ACHN (cell line): ENCODE data around the gene SCNN1A.

Experiments used
- DNase-seq: peaks from one replicate; pipeline ENCODE4 v3.0.0-alpha.2; 2015
- in situ Hi-C: cut with HindIII; loops from 2 replicates; pipeline ENCODE4 v1.10.0; 2017; ENCODE audit warnings: low sequenced_read_pairs, low pct_ligation_motif_present, low pct_unique_long_range_greater_than_20kb

Gene SCNN1A

DNA sequence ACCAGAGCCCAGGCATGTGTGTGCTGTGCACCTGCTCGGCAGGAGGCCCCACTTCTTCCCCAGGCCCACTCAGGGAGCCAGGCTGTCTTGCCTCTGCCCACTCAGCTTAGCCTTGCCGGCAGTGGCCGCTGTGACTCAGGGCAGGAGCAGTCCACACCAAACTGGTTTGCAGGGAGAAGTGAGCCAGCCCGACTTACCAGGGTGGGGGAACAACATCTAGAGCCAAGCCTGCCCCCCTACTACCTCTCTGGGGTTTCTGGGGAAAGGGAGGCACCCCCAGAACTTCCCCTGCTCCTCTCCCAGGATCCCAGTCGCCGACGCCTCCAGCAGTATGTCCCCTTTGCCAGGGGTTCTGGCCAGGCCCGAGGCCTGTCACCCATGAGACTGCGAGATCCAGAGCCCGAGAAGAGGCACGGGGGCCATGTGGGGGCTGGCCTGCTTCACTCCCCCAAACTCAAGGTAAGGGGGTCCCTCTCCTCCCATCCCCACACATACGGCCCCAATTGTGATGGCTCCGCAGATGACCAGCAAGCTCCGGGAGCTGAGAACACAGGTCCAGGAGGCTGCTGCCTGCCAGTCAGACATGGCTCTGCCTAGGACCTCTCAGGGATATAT lies 61.9 kb downstream of the SCNN1A start:
- in situ Hi-C loops: no loop called here
- DNase-seq: no peak

DNA sequence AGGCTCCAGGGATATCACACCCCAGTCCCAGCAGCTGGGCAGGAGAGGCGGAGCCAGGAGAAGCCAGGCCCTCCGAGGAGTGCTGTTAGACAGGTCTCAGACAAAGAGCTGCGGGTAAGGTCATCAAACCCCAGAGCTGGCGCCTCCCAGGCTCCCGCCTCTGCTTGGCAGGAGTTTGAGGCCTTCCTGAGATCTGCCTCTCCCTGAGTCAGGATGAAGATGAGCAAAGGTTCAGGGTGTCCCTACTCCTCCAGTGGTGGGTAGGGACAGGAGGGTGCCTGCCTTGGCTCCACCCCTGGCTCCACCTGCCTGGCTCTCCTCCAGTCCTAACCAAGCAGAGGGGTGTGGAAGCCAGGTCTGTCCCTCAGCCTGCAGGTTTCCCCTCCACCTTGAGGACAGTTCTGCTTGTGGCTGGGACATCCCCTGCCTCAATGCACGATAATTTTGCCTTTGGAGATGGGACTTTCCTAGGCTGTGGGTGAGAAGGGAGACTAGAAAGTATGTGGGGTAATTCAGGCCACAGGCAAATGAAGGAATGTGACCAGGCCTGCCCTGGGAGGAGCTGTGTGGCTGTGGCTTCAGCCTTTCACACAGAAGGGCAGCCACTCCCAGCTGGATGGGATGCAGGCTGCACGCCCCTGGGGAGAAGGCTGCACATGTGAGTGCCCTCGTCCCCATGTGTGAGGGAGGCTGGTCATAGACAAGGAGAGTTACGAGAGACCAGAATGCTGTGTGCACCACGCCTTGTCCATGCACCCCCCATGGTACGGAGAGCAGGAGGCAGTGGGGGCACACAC lies 62.6 kb downstream of the SCNN1A start:
- in situ Hi-C loops: no loop called here
- no peak for DNase-seq

DNA sequence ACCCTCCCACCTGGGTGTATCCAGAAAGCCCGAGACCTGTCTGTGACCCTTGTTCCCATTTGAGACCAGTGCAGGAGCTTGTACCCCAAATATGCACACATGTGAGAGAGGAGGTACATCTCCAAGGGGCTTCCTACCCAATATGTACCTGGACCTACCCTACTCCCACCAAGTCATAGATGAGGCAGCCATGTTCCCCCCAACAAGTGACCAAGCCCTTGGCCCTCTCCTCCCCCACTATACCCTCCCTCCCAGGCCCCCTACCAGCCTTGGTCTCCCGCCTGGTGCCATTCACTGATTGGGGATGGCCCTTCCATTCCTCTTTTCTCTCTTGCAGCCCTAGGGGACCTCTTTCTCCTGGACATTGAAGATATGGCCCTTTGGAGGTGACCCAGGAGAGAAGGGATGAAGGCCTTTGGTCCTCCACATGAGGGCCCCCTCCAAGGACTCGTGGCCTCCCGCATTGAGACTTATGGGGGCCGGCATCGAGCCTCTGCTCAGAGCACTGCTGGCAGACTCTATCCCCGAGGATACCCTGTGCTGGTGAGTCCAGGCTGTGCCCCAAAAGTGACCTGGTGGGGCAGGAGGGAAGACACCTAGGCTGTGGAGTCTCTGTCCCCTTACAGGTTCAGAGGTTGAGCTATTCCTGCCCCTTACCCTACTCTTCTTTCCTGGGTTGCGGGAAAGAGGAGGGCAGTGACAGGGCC lies 63.4 kb downstream of the SCNN1A start:
- in situ Hi-C loops: no loop called here
- no peak for DNase-seq

DNA sequence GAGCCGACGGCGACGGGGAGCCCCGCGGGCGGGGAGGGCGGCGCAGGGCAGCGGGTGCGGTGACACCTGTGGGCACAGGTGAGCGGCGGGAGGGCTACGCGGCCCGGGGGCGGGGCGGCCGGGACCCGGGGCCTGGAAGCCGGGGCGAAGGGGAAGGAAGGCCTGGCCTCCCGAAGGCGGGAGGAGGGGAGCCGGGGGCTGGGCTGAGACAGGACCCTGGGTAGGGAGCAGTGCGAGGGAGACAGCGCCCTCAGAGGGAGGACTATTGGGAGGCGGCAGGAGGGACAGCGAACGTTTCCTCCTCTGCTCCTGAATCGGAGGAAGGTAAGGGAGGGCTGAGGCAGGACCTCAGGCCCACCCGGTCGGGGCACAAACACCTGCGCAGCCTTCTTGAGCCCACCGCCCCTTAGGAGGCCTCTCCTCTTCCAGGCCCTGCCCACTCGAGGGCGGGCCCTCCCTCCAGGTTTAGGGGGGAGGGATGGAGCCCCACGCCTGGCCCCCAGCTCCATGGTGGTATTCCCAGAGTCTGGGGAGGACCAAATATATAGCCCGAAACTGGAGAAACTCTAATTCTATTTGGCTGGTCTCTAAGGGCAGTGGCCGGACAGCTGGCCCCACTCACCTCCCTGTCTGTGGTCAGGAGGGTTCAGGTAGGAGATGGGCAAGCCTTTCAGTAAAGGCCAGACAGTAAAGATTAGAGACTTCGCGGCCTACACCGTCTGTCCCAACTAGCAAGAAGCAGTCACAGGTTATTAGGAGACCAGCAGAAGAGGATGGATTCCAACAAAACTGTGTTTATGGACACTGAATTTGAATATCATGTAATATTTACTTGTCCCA lies 64.4 kb downstream of the SCNN1A start:
- in situ Hi-C loops: no loop called here

DNA sequence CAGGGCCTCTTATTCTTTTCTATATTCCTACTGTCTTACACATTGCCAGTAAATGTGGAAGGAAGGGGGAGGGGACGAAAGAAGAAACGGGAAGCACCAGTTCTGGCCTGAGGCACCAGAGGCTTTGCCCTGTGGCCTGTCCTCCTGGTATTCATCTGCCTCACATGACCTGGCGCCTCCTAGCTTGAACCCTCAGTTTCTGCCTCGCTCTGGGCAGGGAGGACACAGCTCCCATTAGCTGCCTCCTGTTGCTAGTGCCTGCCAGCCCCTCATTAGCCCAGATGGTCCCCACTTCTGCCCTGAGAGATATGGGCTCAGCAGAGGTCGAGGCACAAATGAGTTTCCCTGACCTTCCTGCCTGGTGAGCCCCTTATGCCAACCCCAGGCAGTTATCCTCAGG lies 67.8 kb downstream of the SCNN1A start:
- no peak for DNase-seq
- in situ Hi-C loops: no loop called here

More for the DNA sequence above, 64.4 kb downstream of the SCNN1A start:
- no peak for DNase-seq

DNA sequence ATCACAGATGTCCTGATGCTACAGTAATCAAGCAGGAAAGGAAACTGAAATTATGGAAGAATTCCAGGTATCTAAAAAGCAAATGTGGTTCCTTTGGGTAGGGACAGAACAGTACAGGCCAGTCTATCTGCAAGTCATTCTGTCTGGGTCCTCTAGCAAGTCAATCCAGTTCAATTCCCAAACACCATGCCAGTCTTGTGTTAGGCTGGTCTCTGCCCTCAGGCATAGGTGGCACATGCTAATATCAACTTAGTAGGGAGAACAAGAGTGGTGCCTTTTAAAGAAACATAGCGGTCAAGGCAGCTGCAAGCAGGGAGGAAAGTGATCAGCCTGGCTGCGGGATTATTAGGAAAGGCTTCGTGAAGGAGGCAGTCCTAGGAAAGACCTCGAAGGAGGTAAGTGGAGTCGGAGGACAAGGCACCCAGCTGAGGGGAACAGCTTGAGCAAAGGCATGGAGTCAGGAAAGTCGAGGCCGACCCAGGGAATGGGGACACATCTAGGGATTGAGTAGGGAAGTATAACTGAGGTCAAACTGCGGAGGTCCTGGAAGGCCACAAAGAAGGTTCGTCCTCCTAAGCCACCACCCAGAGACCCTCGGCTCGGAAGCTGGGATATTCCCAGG lies 68.7 kb downstream of the SCNN1A start:
- no peak for DNase-seq

DNA sequence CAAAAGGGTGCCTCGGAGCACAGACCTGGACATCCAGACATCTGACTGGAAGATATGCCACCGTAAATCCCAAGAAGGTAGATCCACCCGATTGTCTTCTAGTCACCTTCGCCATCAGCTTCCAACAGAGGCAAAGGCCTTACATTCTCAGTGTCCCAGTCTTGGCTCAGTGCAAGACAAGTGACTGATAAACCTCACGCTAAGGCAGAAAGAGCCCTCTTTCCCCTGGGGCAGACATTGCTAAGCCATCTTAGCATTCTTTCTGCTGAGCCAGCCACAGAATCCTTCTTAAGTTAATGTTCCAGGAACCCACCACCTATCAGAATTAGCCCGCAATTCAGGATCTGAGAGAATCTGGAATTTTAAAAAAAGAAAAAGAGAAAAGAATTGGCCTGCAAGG lies 69.2 kb downstream of the SCNN1A start:
- in situ Hi-C loops: no loop called here

More for the DNA sequence above, 68.7 kb downstream of the SCNN1A start:
- in situ Hi-C loops: no loop called here

DNA sequence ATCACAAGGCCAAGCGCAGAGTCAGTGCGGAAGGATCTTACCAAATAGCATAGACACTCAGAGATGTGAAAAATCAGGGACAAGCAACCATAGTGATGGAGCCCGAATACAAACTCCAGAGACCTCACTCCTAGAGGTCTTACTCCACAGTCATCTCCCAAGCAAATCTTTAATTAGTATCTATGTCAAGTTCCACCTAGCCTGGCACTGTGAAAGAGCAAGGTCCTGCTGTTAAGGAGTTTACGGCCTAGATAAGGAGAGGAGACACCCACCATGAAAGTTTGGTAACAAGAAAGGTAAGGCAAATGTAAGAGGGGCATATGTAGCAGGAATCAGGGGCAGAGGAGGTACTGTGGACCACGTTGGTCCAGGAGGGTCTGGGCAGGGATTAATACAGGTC lies 72.3 kb downstream of the SCNN1A start:
- in situ Hi-C loops: no loop called here

More for the DNA sequence above, 69.2 kb downstream of the SCNN1A start:
- DNase-seq: no peak

DNA sequence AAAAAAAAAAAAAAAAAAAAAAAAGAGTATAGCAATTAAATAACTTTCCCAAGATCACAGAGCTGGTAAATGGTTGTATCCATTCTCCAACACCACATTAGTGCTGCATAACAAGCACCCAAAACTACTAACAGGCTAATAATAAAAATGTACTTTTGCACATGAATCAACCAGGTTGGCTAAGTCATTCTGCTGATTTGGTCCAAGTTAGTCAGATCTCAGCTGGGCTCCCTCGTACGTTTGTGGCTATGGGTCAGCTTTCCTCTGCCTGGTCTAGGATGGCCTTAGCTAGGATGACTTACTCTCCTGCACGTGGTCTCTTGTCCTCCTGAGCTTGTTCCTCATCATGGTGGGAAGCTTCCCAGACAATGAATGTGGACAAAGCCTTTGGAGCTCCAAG lies 72.7 kb downstream of the SCNN1A start:
- no peak for DNase-seq
- in situ Hi-C loops: no loop called here

More for the DNA sequence above, 72.3 kb downstream of the SCNN1A start:
- DNase-seq: no peak

DNA sequence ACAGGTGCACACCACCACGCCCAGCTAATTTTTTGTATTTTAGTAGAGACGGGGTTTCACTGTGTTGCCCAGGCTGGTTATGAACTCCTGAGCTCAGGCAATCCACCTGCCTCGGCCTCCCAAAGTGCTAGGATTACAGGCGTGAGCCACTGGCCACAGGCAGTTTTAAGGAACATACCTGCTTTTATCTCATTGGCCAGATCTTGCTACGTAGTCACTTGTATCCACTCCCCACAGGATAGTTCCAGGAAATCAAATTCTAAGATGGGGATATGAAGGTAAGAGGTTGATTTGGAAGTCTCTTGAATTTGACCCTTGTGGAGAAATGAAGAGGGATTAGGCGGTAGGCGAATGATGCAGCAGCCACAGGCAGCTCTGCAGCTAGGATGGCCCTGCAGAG lies 73.6 kb downstream of the SCNN1A start:
- in situ Hi-C loops: no loop called here
- DNase-seq: no peak

DNA sequence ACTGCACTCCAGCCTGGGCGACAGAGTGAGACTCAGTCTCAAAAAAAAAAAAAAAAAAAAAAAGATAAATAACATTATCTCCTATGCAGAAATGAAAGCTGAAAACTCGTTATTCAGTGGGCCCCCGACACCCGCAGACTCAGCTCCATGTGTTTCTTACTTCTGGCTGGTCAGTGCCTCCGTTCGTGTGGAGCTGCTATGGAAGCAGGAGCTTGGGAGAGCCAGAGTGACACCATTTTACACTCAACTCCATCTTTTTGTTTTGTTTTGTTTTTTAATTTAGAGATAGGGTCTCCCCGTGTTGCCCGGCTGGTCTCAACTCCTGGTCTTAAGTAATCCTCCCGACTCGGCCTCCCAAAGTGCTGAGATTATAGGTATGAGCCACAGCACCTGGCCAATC lies 78.2 kb downstream of the SCNN1A start:
- in situ Hi-C loops: no loop called here
- no peak for DNase-seq
